ENCODE measurements around the gene SLC35B2.

The SLC35B2 gene

GRCh38 chr6:44222486-44223318 lies 34.6 kb downstream of the SLC35B2 start:
- DNase-seq (ENCODE audit: low read depth in 2 of 2): no peak

DNA sequence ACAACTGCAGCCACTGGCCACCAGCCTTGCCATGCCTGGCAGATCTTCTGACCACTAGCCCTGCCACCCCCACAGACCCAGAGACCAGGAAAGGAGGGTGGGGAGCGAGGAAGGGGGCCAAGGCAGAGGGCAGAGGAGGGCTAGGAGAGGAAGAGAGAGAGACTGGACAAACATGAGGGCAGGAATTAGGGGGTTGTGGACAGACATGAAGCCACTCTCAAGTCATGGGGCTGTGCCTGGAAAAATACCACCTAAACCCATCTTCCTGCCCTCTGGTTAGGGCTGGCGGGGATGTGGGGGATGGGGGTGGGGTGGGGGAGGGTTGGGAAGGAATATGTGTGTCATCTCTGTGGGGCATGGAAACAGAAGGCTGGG lies 35.4 kb downstream of the SLC35B2 start:
- DNase-seq (ENCODE audit: low read depth in 2 of 2): no peak

DNA sequence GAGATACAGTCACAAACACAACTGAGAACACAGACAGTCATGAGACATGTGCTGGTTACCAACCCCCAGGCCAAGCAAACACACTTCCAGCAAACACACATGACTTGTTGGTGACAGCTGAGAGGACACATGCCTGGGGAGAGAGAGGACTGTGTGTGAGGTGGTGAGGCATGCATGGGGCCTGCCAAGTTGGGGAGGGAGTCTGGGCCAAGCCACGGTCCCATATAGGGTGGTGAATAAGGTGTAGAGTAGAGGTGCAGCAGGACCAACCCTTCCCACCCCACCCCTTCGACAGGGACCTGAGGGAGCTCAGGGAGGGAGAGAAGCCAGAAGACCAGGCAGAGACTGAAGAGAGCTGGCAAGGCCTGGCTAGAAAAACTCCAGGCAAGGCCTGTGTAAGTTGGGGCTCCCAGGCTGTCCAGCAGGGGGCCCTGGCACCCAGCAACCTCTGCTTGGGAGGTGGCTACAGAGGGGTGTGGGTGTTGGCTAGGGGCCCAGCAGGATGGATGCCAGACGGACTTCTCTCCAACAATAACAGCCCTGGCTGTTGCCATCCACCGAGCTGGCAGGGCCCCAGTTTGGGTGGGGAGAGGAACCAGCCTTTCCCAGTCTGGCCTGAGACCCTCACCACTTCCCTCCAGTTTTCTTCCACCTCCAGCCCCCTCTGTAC lies 35.9 kb downstream of the SLC35B2 start:
- DNase-seq (ENCODE audit: low read depth in 2 of 2): no peak

GRCh38 chr6:44220913-44221290 lies 36.4 kb downstream of the SLC35B2 start:
- no peak for DNase-seq (ENCODE audit: low read depth in 2 of 2)

DNA sequence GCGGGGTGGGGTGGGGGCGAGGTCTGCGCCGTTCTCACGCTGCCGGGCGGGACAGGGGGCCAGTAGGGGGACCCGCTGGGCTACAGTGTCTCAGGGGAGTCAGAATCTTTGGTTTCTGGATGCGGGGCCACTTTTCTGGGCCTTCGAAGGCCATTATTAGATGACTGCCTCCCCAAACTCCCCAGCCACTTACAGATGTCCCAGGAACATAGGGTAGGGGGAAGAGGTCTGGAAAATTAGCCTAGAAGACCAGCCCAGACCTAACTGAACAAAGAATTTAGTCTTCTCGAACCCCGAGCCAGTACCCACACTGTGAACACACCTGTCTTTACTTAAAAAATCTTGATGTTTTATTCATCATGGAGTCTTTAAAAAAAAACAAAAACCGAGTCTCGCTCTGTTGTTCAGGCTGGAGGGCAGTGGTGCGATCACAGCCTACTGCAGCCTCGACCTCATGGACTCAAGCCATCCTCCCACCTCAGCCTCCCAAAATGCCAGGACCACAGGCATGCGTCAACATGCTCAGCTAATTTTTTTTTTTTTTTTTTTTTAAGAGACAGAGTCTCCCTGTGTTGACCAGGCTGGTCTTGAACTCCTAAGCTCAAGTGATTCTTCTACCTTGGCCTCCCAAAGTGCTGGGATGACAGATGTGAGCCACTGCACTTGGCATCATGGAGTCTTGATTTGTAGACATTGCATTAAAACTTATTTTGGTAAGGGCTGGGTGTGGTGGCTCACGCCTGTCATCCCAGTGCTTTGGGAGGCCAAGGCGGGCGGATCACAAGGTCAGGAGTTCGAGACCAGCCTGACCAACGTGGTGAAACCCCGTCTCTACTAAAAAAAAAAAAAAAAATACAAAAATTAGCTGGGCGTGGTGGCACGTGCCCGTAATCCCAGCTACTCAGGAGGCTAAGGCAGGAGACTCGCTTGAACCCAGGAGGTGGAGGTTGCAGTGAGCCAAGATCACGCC lies 37.2 kb downstream of the SLC35B2 start:
- DNase-seq (ENCODE audit: low read depth in 2 of 2): no peak

GRCh38 chr6:44219053-44219814 lies 38.1 kb downstream of the SLC35B2 start:
- DNase-seq (ENCODE audit: low read depth in 2 of 2): no peak

GRCh38 chr6:44217332-44218143 lies 39.8 kb downstream of the SLC35B2 start:
- no peak for DNase-seq (ENCODE audit: low read depth in 2 of 2)

DNA sequence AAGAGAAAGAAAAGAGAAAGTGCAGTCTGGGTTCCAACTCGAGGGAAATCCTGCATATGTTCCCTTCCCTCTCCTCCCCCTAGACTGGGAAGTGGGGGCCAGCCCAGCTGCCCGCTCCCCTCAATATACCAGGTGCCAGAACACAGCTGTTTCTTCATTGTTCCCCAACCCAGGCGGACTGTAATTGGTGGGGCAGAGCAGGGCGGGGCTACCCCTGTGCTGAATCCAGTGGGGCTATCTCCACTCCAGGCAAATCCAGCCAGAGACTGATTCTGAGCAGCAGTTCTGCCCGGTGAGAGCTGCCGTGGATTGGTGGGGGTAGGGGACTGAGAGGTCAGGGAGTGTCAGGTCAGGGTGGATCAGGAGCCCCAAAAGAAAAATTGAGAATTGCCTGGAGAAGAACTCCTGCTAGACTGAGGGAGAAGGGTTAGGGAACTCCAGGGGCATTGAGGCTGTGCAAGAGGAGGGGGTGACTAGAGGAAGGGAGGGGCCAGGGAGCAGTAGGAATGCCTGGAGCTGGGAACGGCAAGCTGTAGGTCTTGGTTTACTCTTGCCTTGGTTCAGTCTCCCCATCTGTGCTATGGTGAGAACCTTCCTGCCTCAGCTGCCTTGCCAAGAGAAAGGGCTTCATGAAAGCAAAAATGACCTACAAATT lies 40.5 kb downstream of the SLC35B2 start, which contains the start of gene MYMX:
Gene MYMX (plus strand): TSS at position 250 of the 655 bp plus-strand sequence. CDS start 546 bp downstream, outside the sequence.
- DNase-seq (ENCODE audit: low read depth in 2 of 2): no peak

- no peak for DNase-seq (ENCODE audit: low read depth in 2 of 2)
Measured at GRCh38 chr6:44214307-44214706, 43.0 kb downstream of the SLC35B2 start.

DNA sequence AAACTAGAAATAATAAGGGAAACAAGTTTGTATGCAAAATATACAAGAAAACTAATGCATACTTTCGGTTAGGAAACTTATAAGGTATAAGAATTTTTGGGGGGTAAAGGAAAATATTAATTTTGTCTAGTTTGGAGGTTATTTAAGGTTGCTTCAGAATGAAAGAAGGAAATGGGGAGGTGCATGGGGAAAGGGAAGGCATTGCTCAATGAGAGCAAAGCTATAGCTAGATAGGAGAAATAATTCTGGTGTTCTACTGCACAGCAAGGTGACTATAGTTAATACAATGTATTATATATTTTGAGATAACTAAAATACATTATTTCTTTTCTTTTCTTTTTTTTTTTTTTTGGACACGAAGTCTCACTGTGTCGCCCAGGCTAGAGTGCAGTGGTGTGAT lies 46.0 kb downstream of the SLC35B2 start:
- no peak for DNase-seq (ENCODE audit: low read depth in 2 of 2)

DNA sequence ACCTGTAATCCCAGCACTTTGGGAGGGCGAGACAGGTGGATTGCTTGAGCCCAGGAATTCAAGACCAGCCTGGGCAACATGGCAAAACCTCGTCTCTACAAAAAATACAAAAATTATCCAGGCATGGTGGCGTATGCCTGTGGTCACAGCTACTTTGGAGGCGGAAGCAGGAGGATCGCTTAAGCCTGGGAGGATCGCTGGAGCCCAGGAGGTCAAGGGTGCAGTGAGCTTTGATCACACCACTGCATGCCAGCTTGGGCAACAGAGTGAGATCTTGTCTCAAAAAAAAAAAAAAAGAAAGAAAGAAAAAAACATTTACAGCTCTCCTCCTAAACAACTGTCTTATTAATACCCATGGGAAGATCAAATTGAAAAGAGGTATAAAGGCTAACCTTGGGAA lies 49.4 kb downstream of the SLC35B2 start:
- DNase-seq (ENCODE audit: low read depth in 2 of 2): no peak

All from activated CD8-positive, alpha-beta memory T cell treated with anti-CD3 and anti-CD28 coated beads for 4 hours (primary cell).